ENCODE results near the gene RPS6KA2. TPM values are rescaled to one million over a fixed set of nuclear protein-coding genes. Genes with fewer than 3 reads are reported as not detected.

RPS6KA2 gene
- total and polyA plus RNA-seq, 2 donors (not counting 1 experiment from before 2014, with no cell fraction given) = 2.2 to 16.0 TPM

DNA sequence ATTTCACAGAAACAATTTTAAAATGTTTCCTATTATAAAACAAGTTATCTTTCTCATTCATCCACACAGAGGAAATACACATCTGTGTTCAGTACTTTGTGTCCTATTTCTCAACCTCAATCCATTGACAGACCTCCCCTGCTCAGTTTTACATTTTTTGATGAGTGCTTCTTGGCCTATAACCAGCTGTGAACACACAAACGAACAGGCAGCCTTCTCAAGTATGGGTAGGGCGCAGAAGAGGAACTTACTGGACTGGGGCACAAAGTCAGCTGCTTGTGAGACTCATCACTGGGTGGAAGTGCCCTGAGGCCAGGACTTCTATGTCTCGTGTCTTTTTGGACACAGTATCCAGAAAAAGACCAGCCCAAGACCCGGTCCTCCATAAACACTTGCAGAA, 2.8 kb downstream of the RPS6KA2 start:
- H3K9ac ChIP-seq (ENCODE audit: low read length) = no peak overlapping the region
- Mint-ChIP-seq H3K4me3 (no peak overlapping the region), H3K4me1 (peaks cover 22% of the 10 kb centered on the region), H3K27me3 (peaks cover 1% of the 10 kb centered on the region), H3K9me3 (ENCODE audit: insufficient read depth) (no peaks in the 10 kb centered on the region), H3K27ac (no peak overlapping the region)
- no peak overlapping the region for H3K27ac ChIP-seq (ENCODE audit: low read length in 2 of 2)
- TF ChIP-seq EZH2 (IDR thresholded peaks at IDR 0.05; ENCODE audit: borderline replicate concordance, insufficient read depth, low read depth, low read length, poor library complexity, severe bottlenecking) = no peak
- TF ChIP-seq, protein P1, sequence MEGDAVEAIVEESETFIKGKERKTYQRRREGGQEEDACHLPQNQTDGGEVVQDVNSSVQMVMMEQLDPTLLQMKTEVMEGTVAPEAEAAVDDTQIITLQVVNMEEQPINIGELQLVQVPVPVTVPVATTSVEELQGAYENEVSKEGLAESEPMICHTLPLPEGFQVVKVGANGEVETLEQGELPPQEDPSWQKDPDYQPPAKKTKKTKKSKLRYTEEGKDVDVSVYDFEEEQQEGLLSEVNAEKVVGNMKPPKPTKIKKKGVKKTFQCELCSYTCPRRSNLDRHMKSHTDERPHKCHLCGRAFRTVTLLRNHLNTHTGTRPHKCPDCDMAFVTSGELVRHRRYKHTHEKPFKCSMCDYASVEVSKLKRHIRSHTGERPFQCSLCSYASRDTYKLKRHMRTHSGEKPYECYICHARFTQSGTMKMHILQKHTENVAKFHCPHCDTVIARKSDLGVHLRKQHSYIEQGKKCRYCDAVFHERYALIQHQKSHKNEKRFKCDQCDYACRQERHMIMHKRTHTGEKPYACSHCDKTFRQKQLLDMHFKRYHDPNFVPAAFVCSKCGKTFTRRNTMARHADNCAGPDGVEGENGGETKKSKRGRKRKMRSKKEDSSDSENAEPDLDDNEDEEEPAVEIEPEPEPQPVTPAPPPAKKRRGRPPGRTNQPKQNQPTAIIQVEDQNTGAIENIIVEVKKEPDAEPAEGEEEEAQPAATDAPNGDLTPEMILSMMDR (IDR thresholded peaks at IDR 0.05) = no peak
- peaks cover 0 to 20% (median 12%) of the 10 kb centered on the region in 4 experiments for H3K27me3 ChIP-seq (replicated peaks in 1 of 4; ENCODE audit: control extremely low read depth in 1 of 4, control insufficient read depth in 3 of 4, insufficient read depth in 4 of 4, low read length in 3 of 4)
- no peaks in the 10 kb centered on the region for H4K20me1 ChIP-seq (ENCODE audit: control insufficient read depth, insufficient read depth, low read length, poor library complexity, severe bottlenecking)
- CTCF ChIA-PET = no interaction called here
- POLR2A ChIA-PET = no interaction called here
- ATAC-seq (ENCODE audit: low read depth) = no peak
- no peak overlapping the region for H3K4me2 ChIP-seq (replicated peaks; ENCODE audit: low read depth, low read length, poor library complexity, severe bottlenecking)
- no peak overlapping the region for H2AFZ ChIP-seq (ENCODE audit: insufficient read depth, low read depth, low read length, poor library complexity, severe bottlenecking)
- intact Hi-C loops (cut with micrococcal nuclease) = loop anchor here (10.0 kb wide), 2 partner anchors 131 to 531 kb away; partner anchors contain the start of gene GPR31
- H3K4me1 ChIP-seq (ENCODE audit: control insufficient read depth in 2 of 2, insufficient read depth in 2 of 2, low read length in 2 of 2) = peaks cover 18 to 19% of the 10 kb centered on the region in 2 donors
- peak; percentile 40 for DNase-seq
- no peak overlapping the region for H3K4me3 ChIP-seq (ENCODE audit: control extremely low read depth in 1 of 5, extremely low read depth in 1 of 5, insufficient read depth in 1 of 5, low read depth in 2 of 5, low read length in 4 of 5)
- peaks cover 0 to 6% (median 0%) of the 10 kb centered on the region in 3 donors for H3K9me3 ChIP-seq (ENCODE audit: control extremely low read depth in 1 of 3, control insufficient read depth in 2 of 3, insufficient read depth in 1 of 3, low read length in 2 of 3)
- no peaks in the 10 kb centered on the region for H3K36me3 ChIP-seq (replicated peaks in 1 of 2; ENCODE audit: control extremely low read depth in 1 of 2, control insufficient read depth in 1 of 2, extremely low read depth in 1 of 2, insufficient read depth in 2 of 2, low read length in 1 of 2)
- no peaks in the 10 kb centered on the region for H3K79me2 ChIP-seq (ENCODE audit: control insufficient read depth, insufficient read depth, low read length)
- 30% methylated on average over 4 of the region's 4 CpGs for WGBS (ENCODE audit: insufficient coverage)

DNA sequence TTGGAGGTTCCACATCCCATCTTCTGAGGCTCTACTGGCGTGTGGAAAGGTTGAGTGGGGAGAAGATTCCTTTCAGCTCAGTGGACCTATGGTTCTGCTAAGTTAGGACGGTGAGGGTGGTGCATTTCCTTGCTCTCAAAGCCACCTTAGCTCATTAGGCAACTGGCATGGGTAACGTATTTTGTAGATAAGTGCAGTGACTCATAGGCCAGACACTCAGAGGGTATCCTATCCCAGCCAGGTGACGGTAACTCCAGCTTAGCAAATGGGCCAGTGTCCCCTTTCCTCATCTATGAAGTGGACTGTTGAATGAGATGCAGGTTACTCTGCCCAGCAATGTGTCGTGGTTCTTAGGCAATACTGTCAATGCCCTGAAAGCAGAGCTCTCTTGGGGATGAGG, 3.7 kb downstream of the RPS6KA2 start:
- Mint-ChIP-seq H3K9me3 (ENCODE audit: insufficient read depth) (no peaks in the 10 kb centered on the region), H3K4me1 (peaks cover 18% of the 10 kb centered on the region), H3K4me3 (no peak overlapping the region), H3K27ac (no peak overlapping the region), H3K27me3 (no peaks in the 10 kb centered on the region)
- peaks cover 0 to 12% (median 8%) of the 10 kb centered on the region in 4 experiments for H3K27me3 ChIP-seq (replicated peaks in 1 of 4; ENCODE audit: control extremely low read depth in 1 of 4, control insufficient read depth in 3 of 4, insufficient read depth in 4 of 4, low read length in 3 of 4)
- H3K27ac ChIP-seq (ENCODE audit: low read length in 2 of 2) = no peak overlapping the region
- ChIA-PET POLR2A (no interaction called here), CTCF (interaction anchor here (0.6 kb wide), 1 partner anchor 400 kb away, joined by 3 read pairs; no protein-coding TSS in a partner anchor)
- DNase-seq = no peak
- no peak overlapping the region for H3K4me3 ChIP-seq (ENCODE audit: control extremely low read depth in 1 of 5, extremely low read depth in 1 of 5, insufficient read depth in 1 of 5, low read depth in 2 of 5, low read length in 4 of 5)
- TF ChIP-seq, protein P1 (IDR thresholded peaks at IDR 0.05) = no peak
- TF ChIP-seq EZH2 (IDR thresholded peaks at IDR 0.05; ENCODE audit: borderline replicate concordance, insufficient read depth, low read depth, low read length, poor library complexity, severe bottlenecking) = no peak
- no peak for ATAC-seq (ENCODE audit: low read depth)
- no peak overlapping the region for H3K9ac ChIP-seq (ENCODE audit: low read length)
- no peaks in the 10 kb centered on the region for H3K36me3 ChIP-seq (replicated peaks in 1 of 2; ENCODE audit: control extremely low read depth in 1 of 2, control insufficient read depth in 1 of 2, extremely low read depth in 1 of 2, insufficient read depth in 2 of 2, low read length in 1 of 2)
- WGBS (ENCODE audit: insufficient coverage) = 100% methylated on average over 3 of the region's 5 CpGs
- intact Hi-C loops (cut with micrococcal nuclease) = loop anchor here (10.0 kb wide), 2 partner anchors 131 to 531 kb away; partner anchors contain the start of gene GPR31
- H3K4me2 ChIP-seq (replicated peaks; ENCODE audit: low read depth, low read length, poor library complexity, severe bottlenecking) = no peak overlapping the region
- peaks cover 11 to 12% of the 10 kb centered on the region in 2 donors for H3K4me1 ChIP-seq (ENCODE audit: control insufficient read depth in 2 of 2, insufficient read depth in 2 of 2, low read length in 2 of 2)
- no peak overlapping the region for H2AFZ ChIP-seq (ENCODE audit: insufficient read depth, low read depth, low read length, poor library complexity, severe bottlenecking)
- peaks cover 0 to 3% (median 0%) of the 10 kb centered on the region in 3 donors for H3K9me3 ChIP-seq (ENCODE audit: control extremely low read depth in 1 of 3, control insufficient read depth in 2 of 3, insufficient read depth in 1 of 3, low read length in 2 of 3)
- H4K20me1 ChIP-seq (ENCODE audit: control insufficient read depth, insufficient read depth, low read length, poor library complexity, severe bottlenecking) = no peaks in the 10 kb centered on the region
- no peaks in the 10 kb centered on the region for H3K79me2 ChIP-seq (ENCODE audit: control insufficient read depth, insufficient read depth, low read length)

All from B cell (primary cell).